Endodermal cell (in vitro differentiated cells): ENCODE results near the gene MYO1B. TPM values are rescaled to one million over a fixed set of nuclear protein-coding genes. Genes with fewer than 3 reads are reported as not detected.

Experiments
- DNase-seq: peaks from one replicate; pipeline ENCODE4 v3.0.0-alpha.2; 2017
- H3K27ac ChIP-seq: 2 replicates; pipeline ENCODE4 v1.5.1; 2013; ENCODE audit warnings: mild to moderate bottlenecking, low read depth, low read length, moderate library complexity
- H3K27me3 ChIP-seq: 2 replicates; pipeline ENCODE4 v1.6.1; 2013; ENCODE audit warnings: mild to moderate bottlenecking, low read length, moderate library complexity; ENCODE audit not compliant: insufficient read depth, control insufficient read depth, poor library complexity, severe bottlenecking
- H3K36me3 ChIP-seq: 2 replicates; pipeline ENCODE4 v1.7.0; 2013; ENCODE audit warnings: mild to moderate bottlenecking, low read length, moderate library complexity; ENCODE audit not compliant: control insufficient read depth, insufficient read depth
- H3K4me1 ChIP-seq: one replicate; pipeline ENCODE4 v1.7.0; 2013; ENCODE audit warnings: low read length; ENCODE audit not compliant: control insufficient read depth, insufficient read depth
- H3K4me3 ChIP-seq: 2 replicates; pipeline ENCODE4 v1.5.1; 2013; ENCODE audit warnings: mild to moderate bottlenecking, low read length, moderate library complexity
- H3K9ac ChIP-seq: 2 replicates; pipeline ENCODE4 v1.6.1; 2013; ENCODE audit warnings: mild to moderate bottlenecking, low read length, moderate library complexity; ENCODE audit not compliant: poor library complexity, severe bottlenecking; ENCODE audit errors: extremely low read depth
- H3K9me3 ChIP-seq: 2 replicates; pipeline ENCODE4 v1.6.1; 2013; ENCODE audit warnings: mild to moderate bottlenecking, low read length, moderate library complexity; ENCODE audit not compliant: control insufficient read depth
- H3K27ac Mint-ChIP-seq: 2 replicates; pipeline ENCODE4 v1.8.0; 2020; ENCODE audit warnings: mixed read lengths
- H3K27me3 Mint-ChIP-seq: 2 replicates; pipeline ENCODE4 v1.8.0; 2021; ENCODE audit warnings: mild to moderate bottlenecking, mixed read lengths; ENCODE audit not compliant: insufficient read depth
- H3K36me3 Mint-ChIP-seq: 2 replicates; pipeline ENCODE4 v1.8.0; 2020; ENCODE audit warnings: low read depth, mixed read lengths
- H3K4me1 Mint-ChIP-seq: 2 replicates; pipeline ENCODE4 v1.8.0; 2020; ENCODE audit warnings: mixed read lengths
- H3K4me3 Mint-ChIP-seq: 2 replicates; pipeline ENCODE4 v1.8.0; 2020; ENCODE audit warnings: mild to moderate bottlenecking, moderate library complexity, mixed read lengths
- H3K9me3 Mint-ChIP-seq: 2 replicates; pipeline ENCODE4 v1.8.0; 2020; ENCODE audit warnings: mild to moderate bottlenecking, mixed read lengths
- WGBS, 2 experiments: methylation state at CpG; one replicate each; pipeline versions ENCODE4 v1.1.5 to v1.1.7; 2013; ENCODE audit warnings: missing lambda C conversion rate in 2 of 2, mixed read lengths in 1 of 2; ENCODE audit not compliant: insufficient coverage in 1 of 2, insufficient read length in 1 of 2; 5-methylcytosine and 5-hydroxymethylcytosine counted together
- total RNA-seq, 2 donors: library from RNA; stranded (reverse); fragmentation: NEBNext Ultra II Directional in 1 of 2; extraction: Animal tissue kit (Norgen Biotek cat#: 25700) in 1 of 2; gene quantifications; 2 replicates in 1 of 2; 3 replicates in 1 of 2; pipeline ENCODE4 v1.2.1, GENCODE V29; 2021
- TF ChIP-seq, protein P1 (sequence below): fragments of 200-600 bp; sonication (generic); conservative IDR thresholded peaks from 2 replicates; pipeline ENCODE4 v1.5.0; 2021; ENCODE audit warnings: antibody characterized with exemption, mild to moderate bottlenecking

The MYO1B gene
- total RNA-seq, 2 donors from 2014 or later = 145 to 154 TPM

GRCh38 chr2:191270306-191271161, 25.3 kb downstream of the MYO1B start:
- WGBS, 2 experiments = 62 to 88% methylated on average over 6 of the region's 6 CpGs
- no peaks in the 10 kb centered on the region for H3K27me3 ChIP-seq
- peaks cover 16% of the 10 kb centered on the region for H3K36me3 ChIP-seq
- Mint-ChIP-seq H3K27me3 (no peaks in the 10 kb centered on the region), H3K36me3 (peaks cover 2% of the 10 kb centered on the region), H3K4me1 (peaks cover 29% of the 10 kb centered on the region), H3K27ac (no peak overlapping the region), H3K9me3 (no peaks in the 10 kb centered on the region), H3K4me3 (no peak overlapping the region)
- no peak overlapping the region for H3K4me3 ChIP-seq
- TF ChIP-seq, protein P1, sequence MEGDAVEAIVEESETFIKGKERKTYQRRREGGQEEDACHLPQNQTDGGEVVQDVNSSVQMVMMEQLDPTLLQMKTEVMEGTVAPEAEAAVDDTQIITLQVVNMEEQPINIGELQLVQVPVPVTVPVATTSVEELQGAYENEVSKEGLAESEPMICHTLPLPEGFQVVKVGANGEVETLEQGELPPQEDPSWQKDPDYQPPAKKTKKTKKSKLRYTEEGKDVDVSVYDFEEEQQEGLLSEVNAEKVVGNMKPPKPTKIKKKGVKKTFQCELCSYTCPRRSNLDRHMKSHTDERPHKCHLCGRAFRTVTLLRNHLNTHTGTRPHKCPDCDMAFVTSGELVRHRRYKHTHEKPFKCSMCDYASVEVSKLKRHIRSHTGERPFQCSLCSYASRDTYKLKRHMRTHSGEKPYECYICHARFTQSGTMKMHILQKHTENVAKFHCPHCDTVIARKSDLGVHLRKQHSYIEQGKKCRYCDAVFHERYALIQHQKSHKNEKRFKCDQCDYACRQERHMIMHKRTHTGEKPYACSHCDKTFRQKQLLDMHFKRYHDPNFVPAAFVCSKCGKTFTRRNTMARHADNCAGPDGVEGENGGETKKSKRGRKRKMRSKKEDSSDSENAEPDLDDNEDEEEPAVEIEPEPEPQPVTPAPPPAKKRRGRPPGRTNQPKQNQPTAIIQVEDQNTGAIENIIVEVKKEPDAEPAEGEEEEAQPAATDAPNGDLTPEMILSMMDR = no peak
- no peak overlapping the region for H3K9ac ChIP-seq
- no peaks in the 10 kb centered on the region for H3K9me3 ChIP-seq
- no peak for DNase-seq
- peak overlapping the region; percentile 95 for H3K27ac ChIP-seq
- H3K4me1 ChIP-seq = peaks cover 6% of the 10 kb centered on the region

GRCh38 chr2:191272064-191272463, 26.9 kb downstream of the MYO1B start:
- H3K4me3 ChIP-seq = no peak overlapping the region
- whole genome bisulfite sequencing, 2 experiments = 100% methylated on average over 1 to 2 of the region's 2 CpGs
- no peaks in the 10 kb centered on the region for H3K4me1 ChIP-seq
- H3K9me3 Mint-ChIP-seq = no peaks in the 10 kb centered on the region
- TF ChIP-seq, protein P1 = no peak
- no peak overlapping the region for H3K27ac ChIP-seq
- no peak for DNase-seq
- H3K36me3 Mint-ChIP-seq = peaks cover 11% of the 10 kb centered on the region
- peaks cover 24% of the 10 kb centered on the region for H3K36me3 ChIP-seq
- H3K4me1 Mint-ChIP-seq = peaks cover 15% of the 10 kb centered on the region
- H3K27ac Mint-ChIP-seq = no peak overlapping the region
- no peaks in the 10 kb centered on the region for H3K9me3 ChIP-seq
- no peaks in the 10 kb centered on the region for H3K27me3 Mint-ChIP-seq
- H3K4me3 Mint-ChIP-seq = no peak overlapping the region
- no peak overlapping the region for H3K9ac ChIP-seq
- H3K27me3 ChIP-seq = no peaks in the 10 kb centered on the region

- no peak overlapping the region for H3K27ac ChIP-seq
- 92 to 100% methylated on average over 1 to 2 of the region's 2 CpGs for WGBS, 2 experiments
- no peaks in the 10 kb centered on the region for H3K27me3 Mint-ChIP-seq
- no peak overlapping the region for H3K4me3 ChIP-seq
- H3K9me3 ChIP-seq = no peaks in the 10 kb centered on the region
- H3K27ac Mint-ChIP-seq = no peak overlapping the region
- H3K9ac ChIP-seq = no peak overlapping the region
- H3K36me3 Mint-ChIP-seq = peaks cover 28% of the 10 kb centered on the region
- H3K4me1 Mint-ChIP-seq = peaks cover 10% of the 10 kb centered on the region
- TF ChIP-seq, protein P1 = no peak
- peaks cover 37% of the 10 kb centered on the region for H3K36me3 ChIP-seq
- no peak for DNase-seq
- H3K9me3 Mint-ChIP-seq = no peaks in the 10 kb centered on the region
- H3K27me3 ChIP-seq = no peaks in the 10 kb centered on the region
- no peaks in the 10 kb centered on the region for H3K4me1 ChIP-seq
- H3K4me3 Mint-ChIP-seq = no peak overlapping the region
Measured at GRCh38 chr2:191274413-191274815, 29.2 kb downstream of the MYO1B start.
